Heart left ventricle (tissue), 13 donors: ENCODE measurements around the gene RHBDF2.

Source experiments
- CTCF ChIP-seq, 12 donors: fragments of 200-600 bp; sonication (generic) in 4 of 12; IDR thresholded peaks; one replicate each; pipeline versions ENCODE4 v1.5.0 to v1.8.0; 2018 to 2022; ENCODE audit warnings: antibody characterized with exemption in 12 of 12, mild to moderate bottlenecking in 5 of 12
- POLR2A ChIP-seq, 2 donors: fragments of 450-650 bp; IDR thresholded peaks; one replicate each; pipeline ENCODE4 v1.6.1; 2017; ENCODE audit warnings: antibody characterized with exemption in 2 of 2, mild to moderate bottlenecking in 2 of 2, moderate library complexity in 2 of 2
- donor health status: ischemic (EF 13 %, LVEDD 7.1; RV severe dilation, severe dysfunction).
- donor health status: DM: no; HTN: yes; CAD: no.
- donor health status: DM: no; HTN: no; CAD: no.
- donor health status: ischemic (EF 25% LVEDD 6.9; RV normal size, moderate dysfunction).
- donor health status: ischemic (EF 25% LVEDD 5.7; RV mildly dilated, moderate dysfunction).
- donor health status: ischemic (EF 35%, LVEDD 5.7; RV mildly dilated, moderate dysfunction).
- donor health status: nonischemic (EF 11% LVEDD 7.7; RV severe dilation, severe dysfunction).
- donor health status: DM: yes; HTN: yes; CAD: no.
- donor health status: PGD.
- donor health status: ischemic (EF 29% LVEDD 5.4; RV normal size, mild dysfunction).
- donor health status: nonischemic (EF 23%, LVEDD 6.1; RV moderate dilation, normal function).

- no peak for TF ChIP-seq CTCF (IDR thresholded peaks at IDR 0.05)
- TF ChIP-seq POLR2A (IDR thresholded peaks at IDR 0.05), result no peak
Measured at GRCh38 chr17:76467809-76468633, 33.2 kb downstream of the RHBDF2 start.
